Measurements from ENCODE around the gene DAP. TPM values are rescaled to one million over a fixed set of nuclear protein-coding genes. Genes with fewer than 3 reads are reported as not detected.

The DAP gene
- total RNA-seq, 4 donors from 2014 or later, result 24.3 to 42.4 (median 37.0) TPM

DNA sequence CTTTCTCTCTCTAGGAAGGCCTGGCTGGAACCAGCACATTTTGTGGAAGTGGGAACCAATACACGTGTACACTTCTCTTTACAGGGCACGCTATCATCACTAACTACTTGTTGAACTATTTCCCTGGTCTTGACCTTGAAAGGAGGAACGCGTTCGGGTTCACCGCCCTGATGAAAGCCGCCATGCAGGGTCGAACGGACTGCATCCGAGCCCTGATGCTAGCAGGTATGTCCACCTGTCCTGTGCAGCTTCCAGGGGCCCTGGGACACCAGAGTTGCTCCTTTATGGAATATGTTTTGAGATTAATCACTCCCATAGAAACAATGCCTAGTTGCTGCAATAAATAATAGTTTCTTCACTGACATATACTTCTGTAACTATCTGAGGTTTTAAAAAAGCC, 123.1 kb downstream of the DAP start:
- Histone ChIP-seq H3K9me3 (no peaks in the 10 kb centered on the region), H3K4me3 (no peak overlapping the region), H3K4me1 (peaks cover 0 to 8% (median 2%) of the 10 kb centered on the region in 4 donors), H3K36me3 (no peaks in the 10 kb centered on the region), H3K27ac (replicated peaks in 1 of 4) (no peak overlapping the region), H3K27me3 (peaks cover 0 to 29% (median 0%) of the 10 kb centered on the region in 4 donors)
- WGBS, result 70% methylated on average over 10 of the region's 10 CpGs
- DNase-seq (ENCODE audit: extremely low spot score), result no peak
- intact Hi-C loops (cut with DNase I), result no loop called here
- TF ChIP-seq POLR2A (IDR thresholded peaks at IDR 0.05; ENCODE audit: low read depth) (no peak), POLR2AphosphoS5 (IDR thresholded peaks at IDR 0.05) (no peak), EP300 (IDR thresholded peaks at IDR 0.05) (no peak)
- TF ChIP-seq, protein P1, sequence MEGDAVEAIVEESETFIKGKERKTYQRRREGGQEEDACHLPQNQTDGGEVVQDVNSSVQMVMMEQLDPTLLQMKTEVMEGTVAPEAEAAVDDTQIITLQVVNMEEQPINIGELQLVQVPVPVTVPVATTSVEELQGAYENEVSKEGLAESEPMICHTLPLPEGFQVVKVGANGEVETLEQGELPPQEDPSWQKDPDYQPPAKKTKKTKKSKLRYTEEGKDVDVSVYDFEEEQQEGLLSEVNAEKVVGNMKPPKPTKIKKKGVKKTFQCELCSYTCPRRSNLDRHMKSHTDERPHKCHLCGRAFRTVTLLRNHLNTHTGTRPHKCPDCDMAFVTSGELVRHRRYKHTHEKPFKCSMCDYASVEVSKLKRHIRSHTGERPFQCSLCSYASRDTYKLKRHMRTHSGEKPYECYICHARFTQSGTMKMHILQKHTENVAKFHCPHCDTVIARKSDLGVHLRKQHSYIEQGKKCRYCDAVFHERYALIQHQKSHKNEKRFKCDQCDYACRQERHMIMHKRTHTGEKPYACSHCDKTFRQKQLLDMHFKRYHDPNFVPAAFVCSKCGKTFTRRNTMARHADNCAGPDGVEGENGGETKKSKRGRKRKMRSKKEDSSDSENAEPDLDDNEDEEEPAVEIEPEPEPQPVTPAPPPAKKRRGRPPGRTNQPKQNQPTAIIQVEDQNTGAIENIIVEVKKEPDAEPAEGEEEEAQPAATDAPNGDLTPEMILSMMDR (IDR thresholded peaks at IDR 0.05), result no peak

DNA sequence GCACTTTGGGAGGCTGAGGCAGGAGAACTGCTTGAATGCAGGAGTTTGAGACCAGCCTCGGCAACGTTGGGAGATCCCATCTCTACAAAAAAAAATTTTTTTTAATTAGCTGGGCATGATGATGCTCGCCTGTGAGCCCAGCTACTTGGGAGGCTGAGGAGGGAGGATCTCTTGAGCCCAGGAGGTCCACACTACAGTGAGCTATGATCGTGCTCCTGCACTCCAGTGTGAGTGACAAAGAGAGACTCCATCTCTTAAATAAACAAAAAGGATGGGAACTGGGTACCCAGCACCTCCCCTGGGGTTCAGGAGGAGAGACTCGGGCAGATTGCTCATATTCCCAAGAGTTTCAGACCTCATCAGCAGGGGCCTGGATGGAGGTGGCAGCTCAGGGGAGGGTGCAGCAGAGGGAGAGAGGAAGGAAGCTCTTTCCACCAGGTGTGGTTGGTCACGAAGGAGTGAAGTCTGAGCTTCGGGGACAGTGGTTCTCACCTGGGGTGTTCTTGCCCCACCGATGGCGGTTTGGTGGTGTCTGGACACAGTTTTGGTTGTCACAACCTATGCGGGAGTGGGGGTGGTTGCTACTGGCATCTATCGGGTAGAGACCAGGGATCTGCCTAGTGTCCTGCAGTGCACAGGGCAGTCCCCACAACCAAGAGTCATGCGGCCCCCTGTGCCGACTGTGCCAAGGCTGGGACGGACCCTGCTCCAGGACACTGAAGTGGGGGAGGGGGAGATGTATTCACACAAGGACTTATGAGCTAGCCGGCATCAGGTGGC, 124.5 kb downstream of the DAP start:
- no peak overlapping the region for H3K4me3 ChIP-seq
- no peak overlapping the region for H3K27ac ChIP-seq (replicated peaks in 1 of 4)
- peaks cover 0 to 40% (median 0%) of the 10 kb centered on the region in 4 donors for H3K27me3 ChIP-seq
- DNase-seq (ENCODE audit: extremely low spot score), result no peak
- intact Hi-C loops (cut with DNase I), result no loop called here
- H3K9me3 ChIP-seq, result no peaks in the 10 kb centered on the region
- no peaks in the 10 kb centered on the region for H3K36me3 ChIP-seq
- TF ChIP-seq POLR2AphosphoS5 (IDR thresholded peaks at IDR 0.05) (no peak), EP300 (IDR thresholded peaks at IDR 0.05) (no peak), POLR2A (IDR thresholded peaks at IDR 0.05; ENCODE audit: low read depth) (no peak)
- TF ChIP-seq, protein P1 (IDR thresholded peaks at IDR 0.05), result no peak
- WGBS, result 66% methylated on average over 10 of the region's 15 CpGs
- H3K4me1 ChIP-seq, result peaks cover 0 to 8% (median 2%) of the 10 kb centered on the region in 4 donors

DNA sequence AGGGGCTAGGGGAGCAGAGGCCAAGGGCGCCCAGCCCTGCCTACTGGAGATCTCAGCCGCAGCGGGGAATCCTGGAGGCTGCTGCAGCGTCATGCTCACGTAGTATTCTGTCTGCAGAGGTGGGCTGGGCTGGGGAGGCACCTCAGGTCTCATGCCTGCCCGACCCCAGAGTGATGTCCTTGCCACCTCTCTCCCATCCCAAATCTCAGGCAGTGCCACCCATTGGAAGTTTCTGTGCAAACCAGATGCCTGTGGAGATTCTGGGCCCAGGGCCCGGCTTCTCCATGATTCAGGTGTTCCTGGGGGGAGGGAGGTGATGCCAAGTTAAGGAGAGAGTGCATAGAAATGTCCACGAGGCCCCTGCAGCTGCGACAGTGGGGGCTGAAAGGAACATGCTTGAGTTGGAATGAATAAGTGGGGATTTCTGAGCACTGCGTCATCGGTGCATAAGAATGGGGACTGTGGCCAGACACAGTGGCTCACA, 125.1 kb downstream of the DAP start:
- peaks cover 0 to 8% (median 2%) of the 10 kb centered on the region in 4 donors for H3K4me1 ChIP-seq
- no peaks in the 10 kb centered on the region for H3K9me3 ChIP-seq
- H3K27ac ChIP-seq (replicated peaks in 1 of 4), result no peak overlapping the region
- 70% methylated on average over 5 of the region's 11 CpGs for WGBS
- no peak for DNase-seq (ENCODE audit: extremely low spot score)
- H3K4me3 ChIP-seq, result no peak overlapping the region
- no peaks in the 10 kb centered on the region for H3K36me3 ChIP-seq
- intact Hi-C loops (cut with DNase I), result no loop called here
- H3K27me3 ChIP-seq, result peaks cover 0 to 43% (median 0%) of the 10 kb centered on the region in 4 donors
- TF ChIP-seq POLR2AphosphoS5 (IDR thresholded peaks at IDR 0.05) (no peak), POLR2A (IDR thresholded peaks at IDR 0.05; ENCODE audit: low read depth) (no peak), EP300 (IDR thresholded peaks at IDR 0.05) (no peak)
- TF ChIP-seq, protein P1 (IDR thresholded peaks at IDR 0.05), result no peak

DNA sequence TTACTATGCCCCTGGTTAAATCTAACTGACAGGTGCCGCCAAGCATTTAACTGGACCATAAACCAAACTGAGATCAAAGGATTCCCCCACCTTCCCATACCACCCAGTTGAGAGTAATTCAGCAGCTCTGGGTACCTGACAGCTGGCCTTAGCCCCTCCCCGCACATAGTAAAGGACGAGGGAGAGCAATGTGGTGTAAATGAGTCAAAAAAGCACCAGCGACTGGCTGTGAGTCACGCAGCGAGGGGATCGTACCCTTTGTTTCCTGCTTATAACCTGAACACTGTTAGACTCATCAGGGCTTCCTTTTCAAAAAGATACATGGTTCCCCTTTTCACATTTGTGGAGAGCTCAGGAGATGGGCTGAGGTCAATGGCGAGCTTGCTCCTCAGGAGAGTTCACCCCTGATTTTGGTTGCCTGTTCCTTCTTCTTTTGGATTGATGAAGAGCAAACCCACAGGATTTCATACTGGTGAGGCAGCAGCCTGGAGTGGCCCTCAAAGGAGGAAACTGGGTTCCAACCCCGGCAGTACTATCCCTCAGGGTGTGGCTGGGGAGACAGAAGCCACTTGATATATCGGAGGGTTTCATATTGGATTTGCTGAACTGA, 125.7 kb downstream of the DAP start:
- H3K27me3 ChIP-seq, result peaks cover 0 to 47% (median 0%) of the 10 kb centered on the region in 4 donors
- 73% methylated on average over 10 of the region's 10 CpGs for WGBS
- H3K4me1 ChIP-seq, result peaks cover 0 to 8% (median 2%) of the 10 kb centered on the region in 4 donors
- H3K4me3 ChIP-seq, result no peak overlapping the region
- TF ChIP-seq, protein P1 (IDR thresholded peaks at IDR 0.05), result no peak
- no peak for TF ChIP-seq POLR2AphosphoS5 (IDR thresholded peaks at IDR 0.05)
- TF ChIP-seq EP300 (IDR thresholded peaks at IDR 0.05), result no peak
- TF ChIP-seq POLR2A (IDR thresholded peaks at IDR 0.05; ENCODE audit: low read depth), result no peak
- no peak for DNase-seq (ENCODE audit: extremely low spot score)
- H3K27ac ChIP-seq (replicated peaks in 1 of 4), result no peak overlapping the region
- no peaks in the 10 kb centered on the region for H3K9me3 ChIP-seq
- intact Hi-C loops (cut with DNase I), result no loop called here
- no peaks in the 10 kb centered on the region for H3K36me3 ChIP-seq

Measured in esophagus muscularis mucosa (tissue), 4 donors.